Sigmoid colon (tissue), 7 donors: ENCODE data around the gene COL4A1. TPM values are rescaled to one million over a fixed set of nuclear protein-coding genes. Genes with fewer than 3 reads are reported as not detected.

Experiments used
- DNase-seq: peaks from one replicate; pipeline ENCODE4 v3.0.0-alpha.2; 2019
- H3K27ac ChIP-seq, 4 donors: fragments of 200-600 bp; sonication (generic); one replicate each; pipeline ENCODE4 v1.5.1; 2016 to 2019; ENCODE audit warnings: mild to moderate bottlenecking in 1 of 4
- H3K27me3 ChIP-seq, 3 donors: fragments of 200-600 bp; sonication (generic); one replicate each; pipeline ENCODE4 v1.5.1; 2019; ENCODE audit warnings: mild to moderate bottlenecking in 1 of 3
- H3K36me3 ChIP-seq, 4 donors: fragments of 200-600 bp; sonication (generic); one replicate each; pipeline ENCODE4 v1.5.1; 2016 to 2019
- H3K4me1 ChIP-seq, 4 donors: fragments of 200-600 bp; sonication (generic); one replicate each; pipeline ENCODE4 v1.5.1; 2017 to 2019
- H3K4me3 ChIP-seq, 4 donors: fragments of 200-600 bp; sonication (generic); one replicate each; pipeline ENCODE4 v1.5.1; 2017 to 2019; ENCODE audit warnings: mild to moderate bottlenecking in 2 of 4, moderate library complexity in 1 of 4
- H3K9me3 ChIP-seq, 4 donors: fragments of 200-600 bp in 3 of 4; sonication (generic) in 3 of 4; one replicate each; pipeline versions ENCODE4 v1.5.1 to v1.6.1; 2013 to 2019
- CTCF ChIP-seq, 4 experiments: fragments of 450-650 bp in 3 of 4; fragments of 200-600 bp in 1 of 4; IDR thresholded peaks; one replicate each; pipeline ENCODE4 v1.5.1; 2016 to 2019; ENCODE audit warnings: antibody characterized with exemption in 4 of 4, mild to moderate bottlenecking in 3 of 4, moderate library complexity in 2 of 4
- EP300 ChIP-seq, 4 donors: sonication (generic); formaldehyde crosslinking; IDR thresholded peaks; one replicate each; pipeline ENCODE4 v1.6.1; 2017; ENCODE audit warnings: antibody characterized with exemption in 4 of 4
- POLR2A ChIP-seq, 2 donors: fragments of 450-650 bp; IDR thresholded peaks; one replicate each; pipeline ENCODE4 v1.6.1; 2016; ENCODE audit warnings: antibody characterized with exemption in 2 of 2, mild to moderate bottlenecking in 2 of 2, moderate library complexity in 2 of 2
- POLR2AphosphoS5 ChIP-seq, 4 donors: sonication (generic); formaldehyde crosslinking; IDR thresholded peaks; one replicate each; pipeline ENCODE4 v1.6.1; 2017; ENCODE audit warnings: antibody characterized with exemption in 4 of 4
- WGBS, 2 donors: extraction: QIAGEN DNeasy Blood & Tissue Kit; methylation state at CpG; one replicate each; pipeline ENCODE4 v1.1.7; 2013; 5-methylcytosine and 5-hydroxymethylcytosine counted together
- intact Hi-C: fragments of 100-400 bp; cut with DNase I; formaldehyde crosslinking; loops from one replicate; pipeline ENCODE4 v1.15.1; 2023
- polyA plus RNA-seq, 3 donors: library from polyadenylated mRNA; stranded (reverse); fragments of 200-250 nt; gene quantifications; one replicate each; pipeline ENCODE4 v1.2.3, GENCODE V29; 2013
- total RNA-seq, 4 donors: library from RNA; depleted of rRNA; stranded (reverse); fragments of >200 nt; gene quantifications; one replicate each; pipeline ENCODE4 v1.1.0, GENCODE V29; 2016
- donor health status: healthy with polysubstance abuse.
- donor health status: Bipolar disorder and iron deficiency.
- donor health status: healthy.

COL4A1 gene
- total and polyA plus RNA-seq, 7 donors = 9.2 to 598 (median 235) TPM

- WGBS, 2 donors = 88 to 91% methylated on average over 5 of the region's 5 CpGs
- intact Hi-C loops = no loop called here
- peaks cover 0 to 9% (median 0%) of the 10 kb centered on the region in 4 donors for H3K36me3 ChIP-seq
- no peak overlapping the region for H3K4me3 ChIP-seq
- no peaks in the 10 kb centered on the region for H3K27me3 ChIP-seq
- peak overlapping the region in 3 of 4 donors; percentile 6 to 98 (median 84) for H3K27ac ChIP-seq
- DNase-seq = no peak
- H3K4me1 ChIP-seq = peaks cover 0 to 91% (median 83%) of the 10 kb centered on the region in 4 donors
- no peaks in the 10 kb centered on the region for H3K9me3 ChIP-seq
- TF ChIP-seq POLR2AphosphoS5 (IDR thresholded peaks at IDR 0.05) (no peak), EP300 (IDR thresholded peaks at IDR 0.05) (no peak), POLR2A (IDR thresholded peaks at IDR 0.05) (no peak), CTCF (IDR thresholded peaks at IDR 0.05) (no peak)
Measured at GRCh38 chr13:110271313-110271712, 35.6 kb downstream of the COL4A1 start.

- no peak for DNase-seq
- Histone ChIP-seq H3K27ac (peak overlapping the region; percentile 28 to 98 (median 58)), H3K4me1 (peaks cover 0 to 91% (median 82%) of the 10 kb centered on the region in 4 donors), H3K9me3 (no peaks in the 10 kb centered on the region), H3K36me3 (peaks cover 0 to 13% (median 3%) of the 10 kb centered on the region in 4 donors), H3K4me3 (no peak overlapping the region), H3K27me3 (no peaks in the 10 kb centered on the region)
- TF ChIP-seq EP300 (IDR thresholded peaks at IDR 0.05) = no peak
- TF ChIP-seq CTCF (IDR thresholded peaks at IDR 0.05) = no peak
- 76 to 78% methylated on average over 7 of the region's 7 CpGs for WGBS, 2 donors
- intact Hi-C loops = no loop called here
Measured at GRCh38 chr13:110270507-110270906, 36.5 kb downstream of the COL4A1 start.

GRCh38 chr13:110269509-110270185 lies 37.3 kb downstream of the COL4A1 start:
- no peaks in the 10 kb centered on the region for H3K9me3 ChIP-seq
- peaks cover 0 to 14% (median 4%) of the 10 kb centered on the region in 4 donors for H3K36me3 ChIP-seq
- H3K27ac ChIP-seq = peak overlapping the region in 3 of 4 donors; percentile 28 to 98 (median 84)
- no peaks in the 10 kb centered on the region for H3K27me3 ChIP-seq
- TF ChIP-seq EP300 (IDR thresholded peaks at IDR 0.05) = no peak
- TF ChIP-seq POLR2AphosphoS5 (IDR thresholded peaks at IDR 0.05) = peak in 2 of 4 donors; percentile 17 to 22
- intact Hi-C loops = no loop called here
- 89 to 92% methylated on average over 14 of the region's 14 CpGs for WGBS, 2 donors
- H3K4me3 ChIP-seq = no peak overlapping the region
- no peak for DNase-seq
- H3K4me1 ChIP-seq = peaks cover 0 to 91% (median 82%) of the 10 kb centered on the region in 4 donors

- intact Hi-C loops = no loop called here
- peak; percentile 68 for DNase-seq
- Histone ChIP-seq H3K4me3 (no peak overlapping the region), H3K9me3 (no peaks in the 10 kb centered on the region), H3K27ac (peak overlapping the region; percentile 37 to 98 (median 74)), H3K4me1 (peaks cover 0 to 91% (median 82%) of the 10 kb centered on the region in 4 donors), H3K36me3 (peaks cover 0 to 14% (median 4%) of the 10 kb centered on the region in 4 donors), H3K27me3 (no peaks in the 10 kb centered on the region)
- TF ChIP-seq POLR2AphosphoS5 (IDR thresholded peaks at IDR 0.05) = peak in 2 of 4 donors; percentile 4
- TF ChIP-seq EP300 (IDR thresholded peaks at IDR 0.05) = no peak
- WGBS, 2 donors = 90% methylated on average over 16 of the region's 16 CpGs
Measured at GRCh38 chr13:110268576-110269185, 38.3 kb downstream of the COL4A1 start.

- intact Hi-C loops = no loop called here
- 87 to 89% methylated on average over 6 of the region's 6 CpGs for WGBS, 2 donors
- H3K4me1 ChIP-seq = peaks cover 0 to 91% (median 84%) of the 10 kb centered on the region in 4 donors
Measured at GRCh38 chr13:110268061-110268460, 38.9 kb downstream of the COL4A1 start.

GRCh38 chr13:110266983-110267382 lies 40.0 kb downstream of the COL4A1 start:
- no peak overlapping the region for H3K4me3 ChIP-seq
- H3K27me3 ChIP-seq = no peaks in the 10 kb centered on the region
- TF ChIP-seq CTCF (IDR thresholded peaks at IDR 0.05) = no peak
- peak in 2 of 4 donors; percentile 32 to 48 for TF ChIP-seq POLR2AphosphoS5 (IDR thresholded peaks at IDR 0.05)
- TF ChIP-seq EP300 (IDR thresholded peaks at IDR 0.05) = no peak
- TF ChIP-seq POLR2A (IDR thresholded peaks at IDR 0.05) = no peak
- WGBS, 2 donors = 53 to 80% methylated on average over 10 of the region's 10 CpGs
- peaks cover 0 to 8% (median 3%) of the 10 kb centered on the region in 4 donors for H3K36me3 ChIP-seq
- H3K9me3 ChIP-seq = no peaks in the 10 kb centered on the region
- peak overlapping the region; percentile 70 to 98 (median 78) for H3K27ac ChIP-seq
- peak; percentile 65 for DNase-seq
- H3K4me1 ChIP-seq = peaks cover 0 to 98% (median 93%) of the 10 kb centered on the region in 4 donors
- intact Hi-C loops = no loop called here

More at GRCh38 chr13:110268061-110268460, 38.9 kb downstream of the COL4A1 start:
- H3K9me3 ChIP-seq = no peaks in the 10 kb centered on the region
- peak; percentile 64 for DNase-seq
- H3K36me3 ChIP-seq = peaks cover 0 to 12% (median 4%) of the 10 kb centered on the region in 4 donors
- H3K27me3 ChIP-seq = no peaks in the 10 kb centered on the region
- peak overlapping the region; percentile 37 to 98 (median 74) for H3K27ac ChIP-seq
- H3K4me3 ChIP-seq = no peak overlapping the region
- TF ChIP-seq POLR2A (IDR thresholded peaks at IDR 0.05) (no peak), EP300 (IDR thresholded peaks at IDR 0.05) (no peak)
